Keratinocyte (primary cell): ENCODE measurements around the gene CEP63. TPM values are rescaled to one million over a fixed set of nuclear protein-coding genes. Genes with fewer than 3 reads are reported as not detected.
A peak's percentile ranks its signal among the peaks of the same experiment; 100 is the strongest.

Experiments
- DNase-seq: peaks from one replicate; pipeline ENCODE4 v3.0.0-alpha.2; 2011; ENCODE audit warnings: low read depth, missing footprints, low spot score
- FAIRE-seq: peaks from 2 replicates; lab custom pipeline; 2011; peaks lifted over from hg19 to GRCh38; lab: Jason Lieb, UNC
- H2AFZ ChIP-seq: 2 replicates; pipeline ENCODE4 v1.6.0; 2012; ENCODE audit warnings: low read length, control low read depth, inconsistent platforms; ENCODE audit not compliant: control insufficient read depth
- H3K27ac ChIP-seq: 2 replicates; pipeline ENCODE4 v1.5.1; 2011; ENCODE audit warnings: low read length; ENCODE audit not compliant: control insufficient read depth, insufficient read depth
- H3K27me3 ChIP-seq: 3 replicates; pipeline ENCODE4 v1.6.0; 2011; ENCODE audit warnings: low read length; ENCODE audit not compliant: control insufficient read depth, insufficient read depth; ENCODE audit errors: extremely low read depth
- H3K36me3 ChIP-seq, 2 experiments: 2 replicates in 1 of 2; 3 replicates in 1 of 2; pipeline ENCODE4 v1.5.1; 2011; ENCODE audit warnings: low read length in 2 of 2, mild to moderate bottlenecking in 1 of 2; ENCODE audit not compliant: control insufficient read depth in 2 of 2, insufficient read depth in 2 of 2; ENCODE audit errors: extremely low read depth in 1 of 2
- H3K4me1 ChIP-seq: 3 replicates; pipeline ENCODE4 v1.5.1; 2011; ENCODE audit warnings: low read length; ENCODE audit not compliant: control insufficient read depth, insufficient read depth; ENCODE audit errors: extremely low read depth
- H3K4me2 ChIP-seq: 3 replicates; pipeline ENCODE4 v1.6.0; 2011; ENCODE audit warnings: low read depth, low read length; ENCODE audit not compliant: control insufficient read depth, insufficient read depth; ENCODE audit errors: extremely low read depth
- H3K4me3 ChIP-seq, 3 experiments: fragments of 200-600 bp in 1 of 3; sonication (generic) in 1 of 3; 2 replicates in 2 of 3; 3 replicates in 1 of 3; pipeline ENCODE4 v1.5.1; 2011 to 2016; ENCODE audit warnings: low read length in 3 of 3, mild to moderate bottlenecking in 3 of 3, control low read depth in 2 of 3, inconsistent platforms in 1 of 3, low read depth in 1 of 3, mixed read lengths in 1 of 3, mixed run types in 1 of 3, moderate library complexity in 1 of 3; ENCODE audit not compliant: control insufficient read depth in 2 of 3, insufficient read depth in 2 of 3; ENCODE audit errors: extremely low read depth in 1 of 3
- H3K79me2 ChIP-seq: 2 replicates; pipeline ENCODE4 v1.6.0; 2012; ENCODE audit warnings: low read length; ENCODE audit not compliant: control insufficient read depth, insufficient read depth
- H3K9ac ChIP-seq: 3 replicates; pipeline ENCODE4 v1.6.0; 2011; ENCODE audit warnings: low read length; ENCODE audit not compliant: control insufficient read depth, insufficient read depth; ENCODE audit errors: extremely low read depth
- H3K9me1 ChIP-seq: 3 replicates; pipeline ENCODE4 v1.6.0; 2011; ENCODE audit warnings: low read length; ENCODE audit not compliant: control insufficient read depth, insufficient read depth; ENCODE audit errors: extremely low read depth
- H3K9me3 ChIP-seq: 2 replicates; pipeline ENCODE4 v1.5.1; 2012; ENCODE audit warnings: low read depth, low read length; ENCODE audit not compliant: control insufficient read depth
- H4K20me1 ChIP-seq: 3 replicates; pipeline ENCODE4 v1.6.0; 2011; ENCODE audit warnings: low read length; ENCODE audit not compliant: control insufficient read depth, insufficient read depth; ENCODE audit errors: extremely low read depth
- CTCF ChIP-seq, 3 experiments: IDR thresholded peaks in 1 of 3; conservative IDR thresholded peaks in 1 of 3; optimal IDR thresholded peaks in 1 of 3; 2 replicates in 2 of 3; 3 replicates in 1 of 3; pipeline versions ENCODE3 to v1.5.1; 2011; ENCODE audit warnings: low read length in 3 of 3, mild to moderate bottlenecking in 3 of 3, moderate library complexity in 2 of 3, control low read depth in 1 of 3, inconsistent platforms in 1 of 3; ENCODE audit not compliant: insufficient read depth in 2 of 3; ENCODE audit errors: extremely low read depth in 1 of 3
- EZH2 ChIP-seq: IDR thresholded peaks from one replicate; pipeline ENCODE4 v1.6.1; 2012; ENCODE audit warnings: inconsistent platforms, mild to moderate bottlenecking, low read length, moderate library complexity
- dilution Hi-C: fragments of 300-500 bp; cut with MboI; formaldehyde crosslinking; loops from one replicate; pipeline ENCODE4 v1.7.0; 2020; ENCODE audit warnings: low sequenced_read_pairs; ENCODE audit not compliant: extremely low pct_ligation_motif_present
- polyA minus RNA-seq, 3 experiments: library from RNA; depleted of rRNA, polyadenylated mRNA; stranded (reverse); fragments of >200 nt; gene quantifications; 1 replicate in 1 of 3; 2 replicates in 1 of 3; 3 replicates in 1 of 3; pipeline ENCODE4 v1.2.3, GENCODE V29; 2011
- polyA plus RNA-seq, 5 experiments: library from polyadenylated mRNA; depleted of rRNA in 3 of 5; stranded (reverse) in 3 of 5; stranded (forward) in 1 of 5; unstranded in 1 of 5; fragments of >200 nt; gene quantifications; 1 replicate in 1 of 5; 2 replicates in 3 of 5; 3 replicates in 1 of 5; pipeline versions ENCODE4 v1.2.1 to v1.2.3, GENCODE V29; 2011 to 2012; ENCODE audit warnings: missing spikeins in 2 of 5, low read depth in 1 of 5, low replicate concordance in 1 of 5

Gene CEP63
- polyA plus RNA-seq (5.4 to 10.1 TPM (median 8.7 TPM) in 3 replicates), polyA minus RNA-seq (1.2 to 3.8 TPM (median 2.5 TPM) in 3 replicates)
- 48.3 TPM for polyA plus RNA-seq (2011; ENCODE audit: low read depth)
- polyA plus RNA-seq (2011; cell fraction: cytosol; rRNA removed), result 7.4 and 10.4 TPM in 2 replicates
- polyA plus RNA-seq (2011; cell fraction: nucleus; rRNA removed), result 4.9 and 9.6 TPM in 2 replicates
- polyA plus RNA-seq (2012; ENCODE audit: low replicate concordance), result 13.7 and 16.3 TPM in 2 replicates
- polyA minus RNA-seq (2011; cell fraction: cytosol; rRNA and poly(A)+ RNA removed), result 3.5 TPM
- 7.0 and 8.8 TPM in 2 replicates for polyA minus RNA-seq (2011; cell fraction: nucleus; rRNA and poly(A)+ RNA removed)

DNA sequence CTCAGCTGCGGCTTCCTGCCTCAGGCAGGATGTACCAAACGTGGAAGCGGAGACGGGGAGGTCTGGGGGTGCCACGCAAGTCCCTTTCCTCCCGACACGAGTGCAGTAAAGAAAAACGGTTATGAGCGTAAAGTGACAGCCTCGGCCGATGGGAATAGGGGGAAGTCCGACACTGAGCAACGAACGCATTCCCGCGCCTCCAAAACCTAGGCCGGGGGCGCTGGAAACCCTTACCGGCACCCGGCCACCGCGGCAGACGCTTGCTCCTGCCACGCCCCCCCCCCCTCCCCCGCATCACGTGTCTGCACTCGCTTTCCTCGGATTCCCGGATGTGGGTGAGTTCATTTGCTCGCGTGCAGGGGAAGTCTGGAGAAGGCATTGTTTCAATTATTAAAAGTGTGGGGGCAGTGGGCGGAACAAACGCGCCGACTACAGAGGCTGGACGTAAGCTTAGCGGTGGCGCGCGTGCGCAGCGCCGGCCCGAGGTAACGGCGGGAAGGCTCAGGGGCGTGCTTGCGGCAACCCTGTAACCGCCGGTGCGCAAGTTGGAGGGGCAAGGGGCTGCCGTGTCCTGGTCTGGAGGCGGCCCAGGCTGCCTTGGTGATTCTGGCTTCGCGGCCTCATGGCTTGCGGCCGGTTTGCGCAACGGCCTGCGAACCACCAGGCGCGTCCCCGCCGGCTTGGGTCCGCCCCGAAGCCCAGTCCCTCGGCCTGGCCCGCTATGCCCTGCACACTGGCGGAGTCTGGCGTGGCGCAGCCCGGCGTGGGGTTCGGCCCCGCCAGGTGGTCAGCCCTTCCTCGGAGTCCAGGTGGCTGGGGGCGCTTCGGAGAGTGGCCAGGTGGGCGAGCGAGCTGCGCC, at the start of gene CEP63, which contains the start of gene ANAPC13:
TSS of gene CEP63 (plus strand) at position 340 of the 859 bp plus-strand sequence. CDS start 9,264 bp downstream, outside the sequence.
TSS of gene ANAPC13 (minus strand) at position 268 of the 859 bp plus-strand sequence. CDS start 3,081 bp downstream, outside the sequence.
- FAIRE-seq, result peak; percentile 32
- TF ChIP-seq CTCF (optimal IDR thresholded peaks at IDR 0.05 in 1 of 3, IDR thresholded peaks at IDR 0.05 in 1 of 3, conservative IDR thresholded peaks at IDR 0.05 in 1 of 3; ENCODE audit: extremely low read depth in 1 of 3, insufficient read depth in 2 of 3, low read length in 3 of 3), result peak in 1 of 3 experiments; percentile 7
- TF ChIP-seq EZH2, result no peak
- H3K9me3 ChIP-seq, result no peaks in the 10 kb centered on the region
- peaks cover 30% of the 10 kb centered on the region for H3K79me2 ChIP-seq
- H3K4me3 ChIP-seq, result peak within 1 kb of the TSS; percentile 62 to 84 (median 77)
- H3K27ac ChIP-seq, result peak within 1 kb of the TSS; percentile 92
- H3K27me3 ChIP-seq, result no peaks in the 10 kb centered on the region
- peaks cover 36% of the 10 kb centered on the region for H3K4me1 ChIP-seq
- H3K36me3 ChIP-seq, result peaks cover under 1 to 9% of the 10 kb centered on the region in 2 experiments
- H4K20me1 ChIP-seq, result no peaks in the 10 kb centered on the region
- H3K9ac ChIP-seq, result peak within 1 kb of the TSS; percentile 94
- dilution Hi-C loops, result no loop called here
- H2AFZ ChIP-seq, result peak within 1 kb of the TSS; percentile 91
- no peaks in the 10 kb centered on the region for H3K9me1 ChIP-seq
- peak within 1 kb of the TSS; percentile 90 for H3K4me2 ChIP-seq
- peak; percentile 91 for DNase-seq

DNA sequence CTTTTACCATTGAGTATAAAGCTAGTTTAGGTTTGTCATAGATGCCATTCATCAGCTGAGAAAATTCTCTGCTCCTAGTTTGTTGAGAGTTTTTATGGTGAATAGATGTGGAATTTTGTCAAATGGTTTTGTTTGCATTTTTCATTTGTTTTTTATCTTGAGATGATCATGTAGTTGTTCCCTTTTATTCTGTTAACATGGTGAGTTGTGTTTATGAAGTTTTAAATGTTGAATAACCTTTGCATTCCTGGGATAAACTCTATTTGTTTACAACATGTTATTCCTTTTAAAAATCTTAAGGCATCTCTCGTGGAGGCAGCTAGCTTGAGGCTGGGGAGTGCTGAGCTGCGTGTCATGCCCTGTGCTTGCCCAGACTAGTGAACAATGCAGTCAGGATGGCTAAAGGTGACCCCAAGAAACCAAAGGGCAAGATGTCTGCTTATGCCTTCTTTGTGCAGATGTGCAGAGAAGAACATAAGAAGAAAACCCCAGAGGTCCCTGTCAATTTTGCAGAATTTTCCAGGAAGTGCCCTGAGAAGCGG, 48.6 kb upstream of the CEP63 start:
- Histone ChIP-seq H4K20me1 (no peaks in the 10 kb centered on the region), H3K4me2 (peak overlapping the region; percentile 18), H3K4me1 (peaks cover 19% of the 10 kb centered on the region), H3K9me1 (no peaks in the 10 kb centered on the region), H2AFZ (peak overlapping the region; percentile 8), H3K36me3 (no peaks in the 10 kb centered on the region), H3K4me3 (no peak overlapping the region), H3K9ac (no peak overlapping the region), H3K27me3 (no peaks in the 10 kb centered on the region), H3K9me3 (no peaks in the 10 kb centered on the region), H3K27ac (no peak overlapping the region), H3K79me2 (no peaks in the 10 kb centered on the region)
- TF ChIP-seq EZH2 (no peak), CTCF (optimal IDR thresholded peaks at IDR 0.05 in 1 of 3, IDR thresholded peaks at IDR 0.05 in 1 of 3, conservative IDR thresholded peaks at IDR 0.05 in 1 of 3; ENCODE audit: extremely low read depth in 1 of 3, insufficient read depth in 2 of 3, low read length in 3 of 3) (no peak)
- FAIRE-seq (peak; percentile 39), DNase-seq (no peak)
- dilution Hi-C loops, result no loop called here
